DND-41 (cell line): ENCODE measurements around the gene JARID2.
"Not testable (repeated sequence)": the region's sequence is repeated elsewhere in the genome, so short reads cannot be mapped to it uniquely, and the experiment has no call there.

Source experiments
- ATAC-seq: fragments of 200-7000 bp; cut with Tn5 transposase; 3 replicates; pipeline ENCODE4 v1.9.1; 2021; ENCODE audit warnings: low read depth; ENCODE audit not compliant: insufficient read depth
- DNase-seq: peaks from one replicate; pipeline ENCODE4 v3.0.0-alpha.2; 2020
- H2AFZ ChIP-seq: 2 replicates; pipeline ENCODE4 v1.6.0; 2012; ENCODE audit warnings: low read depth, low read length
- H3K27ac ChIP-seq: 2 replicates; pipeline ENCODE4 v1.5.1; 2012; ENCODE audit warnings: low read length, inconsistent platforms
- H3K27me3 ChIP-seq: fragments of 200-600 bp; sonication (generic); 2 replicates; pipeline ENCODE4 v1.6.0; 2012; ENCODE audit warnings: low read length, mild to moderate bottlenecking, inconsistent platforms; ENCODE audit not compliant: insufficient read depth, poor library complexity
- H3K36me3 ChIP-seq: 2 replicates; pipeline ENCODE4 v1.5.1; 2012; ENCODE audit warnings: low read length, inconsistent platforms; ENCODE audit not compliant: insufficient read depth
- H3K4me1 ChIP-seq: 2 replicates; pipeline ENCODE4 v1.5.1; 2012; ENCODE audit warnings: mild to moderate bottlenecking, low read length; ENCODE audit not compliant: insufficient read depth
- H3K4me2 ChIP-seq: 2 replicates; pipeline ENCODE4 v1.6.0; 2012; ENCODE audit warnings: mild to moderate bottlenecking, moderate library complexity, low read length, inconsistent platforms; ENCODE audit not compliant: insufficient read depth
- H3K4me3 ChIP-seq, 2 experiments: fragments of 200-600 bp in 1 of 2; shearing (Covaris generic) in 1 of 2; 2 replicates each; pipeline ENCODE4 v1.5.1; 2012 to 2016; ENCODE audit warnings: inconsistent platforms in 2 of 2, low read length in 2 of 2, mild to moderate bottlenecking in 2 of 2, low read depth in 1 of 2, moderate library complexity in 1 of 2
- H3K79me2 ChIP-seq: 2 replicates; pipeline ENCODE4 v1.6.0; 2012; ENCODE audit warnings: low read length, inconsistent platforms; ENCODE audit not compliant: insufficient read depth
- H3K9ac ChIP-seq: 2 replicates; pipeline ENCODE4 v1.6.0; 2012; ENCODE audit warnings: low read depth, mild to moderate bottlenecking, inconsistent platforms, low read length, moderate library complexity
- H3K9me3 ChIP-seq: 2 replicates; pipeline ENCODE4 v1.5.1; 2012; ENCODE audit warnings: low read length, moderate library complexity, mild to moderate bottlenecking, inconsistent platforms; ENCODE audit not compliant: insufficient read depth, severe bottlenecking
- H4K20me1 ChIP-seq: 2 replicates; pipeline ENCODE4 v1.6.0; 2012; ENCODE audit warnings: low read length; ENCODE audit not compliant: insufficient read depth
- CTCF ChIP-seq: IDR thresholded peaks from 2 replicates; pipeline ENCODE4 v1.5.1; 2012; ENCODE audit warnings: borderline replicate concordance, low read length, moderate library complexity, mild to moderate bottlenecking; ENCODE audit not compliant: poor library complexity, severe bottlenecking; ENCODE audit errors: extremely low read depth
- EZH2 ChIP-seq: IDR thresholded peaks from 3 replicates; pipeline ENCODE4 v1.6.1; 2012; ENCODE audit warnings: borderline replicate concordance, low read depth, mild to moderate bottlenecking, moderate library complexity, low read length, inconsistent platforms; ENCODE audit not compliant: severe bottlenecking

The JARID2 gene

DNA sequence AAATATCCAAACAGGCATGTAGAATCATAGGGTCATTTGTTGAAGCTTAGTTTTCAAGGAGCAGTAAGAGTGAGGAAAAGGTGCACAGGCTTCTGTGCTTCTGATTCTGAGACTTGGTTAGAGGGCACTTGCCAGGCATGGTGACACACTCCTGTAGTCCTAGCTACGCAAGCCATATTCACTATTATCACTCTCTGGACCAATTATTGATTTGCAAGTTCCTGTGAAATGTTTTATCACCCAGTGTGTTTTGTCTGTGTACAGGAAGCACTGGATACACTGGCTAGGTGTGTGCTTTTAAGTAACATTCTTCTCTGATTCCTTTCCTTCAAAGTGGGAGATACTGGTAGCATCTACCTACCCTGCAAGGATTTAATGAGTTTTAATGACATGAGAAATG, 76.3 kb downstream of the JARID2 start:
- Histone ChIP-seq H3K9ac (no peak overlapping the region), H2AFZ (no peak overlapping the region), H3K4me3 (no peak overlapping the region), H3K36me3 (no peaks in the 10 kb centered on the region), H3K9me3 (no peaks in the 10 kb centered on the region), H4K20me1 (peaks cover 51% of the 10 kb centered on the region), H3K79me2 (peaks cover 78% of the 10 kb centered on the region), H3K27ac (no peak overlapping the region), H3K27me3 (no peaks in the 10 kb centered on the region), H3K4me2 (no peak overlapping the region), H3K4me1 (no peaks in the 10 kb centered on the region)
- ATAC-seq (no peak), DNase-seq (no peak)
- TF ChIP-seq EZH2 = no peak
- no peak for TF ChIP-seq CTCF

- H3K27ac ChIP-seq = no peak overlapping the region
- H3K4me2 ChIP-seq = no peak overlapping the region
- no peaks in the 10 kb centered on the region for H3K27me3 ChIP-seq
- peaks cover 53% of the 10 kb centered on the region for H4K20me1 ChIP-seq
- H3K4me3 ChIP-seq = no peak overlapping the region
- no peak for DNase-seq
- H3K9me3 ChIP-seq = no peaks in the 10 kb centered on the region
- TF ChIP-seq CTCF (no peak), EZH2 (no peak)
- no peak for ATAC-seq
- no peak overlapping the region for H2AFZ ChIP-seq
- H3K36me3 ChIP-seq = no peaks in the 10 kb centered on the region
- peaks cover 79% of the 10 kb centered on the region for H3K79me2 ChIP-seq
- H3K9ac ChIP-seq = no peak overlapping the region
- H3K4me1 ChIP-seq = no peaks in the 10 kb centered on the region
These were observed 77.1 kb downstream of the JARID2 start for GRCh38 chr6:15322781-15323536.

GRCh38 chr6:15323611-15324010, 77.7 kb downstream of the JARID2 start:
- H3K4me2 ChIP-seq = not testable (repeated sequence)
- peaks cover 53% of the 10 kb centered on the region for H4K20me1 ChIP-seq

DNA sequence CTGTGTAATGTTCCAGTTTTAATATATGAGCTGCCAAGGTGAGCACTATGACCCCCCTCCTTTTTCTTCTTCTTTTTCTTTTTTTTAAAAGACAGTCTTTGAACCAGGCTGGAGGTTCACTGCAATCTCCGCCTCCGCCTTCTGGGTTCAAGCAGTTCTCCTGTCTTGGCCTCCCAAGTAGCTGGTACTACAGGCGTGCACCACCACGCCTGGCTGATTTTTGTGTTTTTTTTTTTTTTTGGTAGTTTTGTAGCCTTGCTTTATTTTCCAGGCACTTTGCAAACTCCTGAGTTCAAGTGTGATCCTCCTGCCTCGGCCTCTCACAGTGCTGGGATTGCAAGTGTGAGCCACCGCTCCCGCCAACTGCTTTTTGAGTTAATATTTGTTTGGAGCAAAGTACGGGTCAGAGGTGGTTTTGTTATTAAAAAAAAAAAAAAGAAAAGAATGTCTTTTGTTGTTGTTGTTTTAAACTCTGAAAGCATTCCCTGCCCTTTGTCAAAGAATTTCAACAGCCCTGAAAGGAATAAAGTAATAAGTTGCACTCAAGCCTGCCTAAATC, 78.6 kb downstream of the JARID2 start:
- peaks cover 80% of the 10 kb centered on the region for H3K79me2 ChIP-seq
- H3K4me3 ChIP-seq = no peak overlapping the region
- H3K27me3 ChIP-seq = no peaks in the 10 kb centered on the region
- H4K20me1 ChIP-seq = peaks cover 52% of the 10 kb centered on the region
- H3K9me3 ChIP-seq = no peaks in the 10 kb centered on the region
- TF ChIP-seq EZH2 = no peak
- TF ChIP-seq CTCF = no peak
- H3K36me3 ChIP-seq = no peaks in the 10 kb centered on the region
- no peaks in the 10 kb centered on the region for H3K4me1 ChIP-seq
- no peak overlapping the region for H3K27ac ChIP-seq
- no peak overlapping the region for H3K9ac ChIP-seq
- DNase-seq = no peak
- H2AFZ ChIP-seq = no peak overlapping the region
- no peak for ATAC-seq
- no peak overlapping the region for H3K4me2 ChIP-seq

More at GRCh38 chr6:15323611-15324010, 77.7 kb downstream of the JARID2 start:
- H3K4me1 ChIP-seq, H3K27me3 ChIP-seq, H3K36me3 ChIP-seq, H3K27ac ChIP-seq, ATAC-seq, H3K9ac ChIP-seq, H2AFZ ChIP-seq, H3K4me3 ChIP-seq, DNase-seq, H3K9me3 ChIP-seq: not testable (repeated sequence)
- peaks cover 80% of the 10 kb centered on the region for H3K79me2 ChIP-seq
